Subcutaneous abdominal adipose tissue (tissue), 5 donors: ENCODE results near the gene MTPN.
A peak's percentile ranks its signal among the peaks of the same experiment; 100 is the strongest.

ENCODE experiments used
- H3K27ac ChIP-seq: one replicate; pipeline ENCODE4 v1.7.0; 2013; ENCODE audit warnings: low read depth, mild to moderate bottlenecking, inconsistent platforms, low read length, moderate library complexity
- H3K27me3 ChIP-seq, 5 donors: one replicate each; pipeline ENCODE4 v1.7.0; 2013; ENCODE audit warnings: low read length in 5 of 5, inconsistent platforms in 1 of 5; ENCODE audit not compliant: control insufficient read depth in 5 of 5, insufficient read depth in 4 of 5
- H3K36me3 ChIP-seq, 5 donors: one replicate each; pipeline ENCODE4 v1.7.0; 2013; ENCODE audit warnings: low read length in 5 of 5; ENCODE audit not compliant: control insufficient read depth in 5 of 5, insufficient read depth in 5 of 5
- H3K4me1 ChIP-seq, 5 donors: one replicate each; pipeline ENCODE4 v1.7.0; 2013; ENCODE audit warnings: low read length in 5 of 5, mild to moderate bottlenecking in 3 of 5, moderate library complexity in 1 of 5; ENCODE audit not compliant: control insufficient read depth in 5 of 5, insufficient read depth in 5 of 5
- H3K4me3 ChIP-seq, 5 donors: one replicate each; pipeline ENCODE4 v1.7.0; 2013; ENCODE audit warnings: low read length in 5 of 5, low read depth in 1 of 5
- H3K9ac ChIP-seq, 5 donors: one replicate each; pipeline ENCODE4 v1.7.0; 2013; ENCODE audit warnings: low read length in 5 of 5, mild to moderate bottlenecking in 4 of 5, moderate library complexity in 3 of 5
- H3K9me3 ChIP-seq, 5 donors: one replicate each; pipeline ENCODE4 v1.7.0; 2013; ENCODE audit warnings: low read length in 5 of 5; ENCODE audit not compliant: control insufficient read depth in 5 of 5
- donor health status: healthy.
- donor health status: healthy.
- donor health status: healthy.
- donor health status: healthy.
- donor health status: healthy.

The MTPN gene

DNA sequence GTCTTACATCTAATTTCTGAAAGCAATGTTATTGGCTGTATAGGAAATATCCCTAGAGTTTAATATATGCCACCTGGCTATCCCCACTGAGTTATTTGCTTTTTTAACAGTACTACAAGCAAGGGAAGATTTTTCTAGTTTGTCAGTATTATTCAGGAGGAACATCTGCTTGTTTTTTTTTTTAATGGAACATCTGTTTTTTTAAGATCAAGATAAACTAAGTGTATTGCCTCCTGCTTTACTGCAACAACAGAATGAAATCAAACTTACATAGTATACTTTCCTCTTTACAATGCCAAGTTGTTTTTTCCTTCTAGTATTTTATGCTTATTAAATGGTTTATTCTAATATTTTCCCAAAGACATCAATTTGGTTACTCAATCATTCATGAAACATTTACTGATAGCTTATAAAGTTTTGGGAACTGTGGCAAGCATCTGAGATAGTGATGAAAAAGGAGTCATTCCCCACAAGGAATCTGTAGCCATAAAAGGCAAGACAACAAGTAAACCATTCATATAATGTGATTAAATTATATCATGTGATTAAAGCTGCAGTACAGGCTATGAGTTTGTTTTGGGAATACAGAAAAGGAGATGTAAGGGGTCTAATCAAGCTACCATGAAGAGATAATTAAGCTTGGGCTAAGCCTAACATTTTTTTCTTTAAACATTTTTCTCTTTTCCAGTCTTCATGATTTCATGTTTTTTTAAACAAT is 17.4 kb downstream of the MTPN start:
- Histone ChIP-seq H3K9me3 (no peaks in the 10 kb centered on the region), H3K4me3 (no peak overlapping the region), H3K4me1 (peaks cover 0 to 11% (median 9%) of the 10 kb centered on the region in 5 donors), H3K9ac (no peak overlapping the region), H3K27ac (no peak overlapping the region), H3K36me3 (peaks cover 0 to 2% (median 0%) of the 10 kb centered on the region in 5 donors), H3K27me3 (no peaks in the 10 kb centered on the region)

DNA sequence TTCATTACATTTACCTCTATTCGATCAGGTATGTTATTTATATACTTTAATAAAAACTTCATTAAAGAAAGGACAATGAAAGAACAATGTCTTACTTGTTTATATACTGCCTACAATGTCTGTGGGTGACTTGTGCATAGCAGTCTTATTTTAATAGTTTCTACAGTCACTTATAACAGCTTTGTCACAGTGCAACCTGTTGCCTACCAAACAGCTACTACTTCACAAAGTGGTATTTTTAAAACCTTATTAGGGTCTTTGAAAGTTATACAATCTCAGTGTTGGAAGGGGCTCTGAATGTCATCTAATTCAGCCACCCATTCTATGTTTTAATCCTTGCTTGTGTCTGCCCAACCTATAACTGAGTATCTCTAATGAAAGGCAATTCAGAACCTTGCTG is 19.0 kb downstream of the MTPN start:
- no peaks in the 10 kb centered on the region for H3K9me3 ChIP-seq
- peaks cover 0 to 2% (median 0%) of the 10 kb centered on the region in 5 donors for H3K36me3 ChIP-seq
- no peak overlapping the region for H3K27ac ChIP-seq
- no peak overlapping the region for H3K9ac ChIP-seq
- no peak overlapping the region for H3K4me3 ChIP-seq
- peaks cover 0 to 4% (median 2%) of the 10 kb centered on the region in 5 donors for H3K4me1 ChIP-seq
- H3K27me3 ChIP-seq: no peaks in the 10 kb centered on the region

DNA sequence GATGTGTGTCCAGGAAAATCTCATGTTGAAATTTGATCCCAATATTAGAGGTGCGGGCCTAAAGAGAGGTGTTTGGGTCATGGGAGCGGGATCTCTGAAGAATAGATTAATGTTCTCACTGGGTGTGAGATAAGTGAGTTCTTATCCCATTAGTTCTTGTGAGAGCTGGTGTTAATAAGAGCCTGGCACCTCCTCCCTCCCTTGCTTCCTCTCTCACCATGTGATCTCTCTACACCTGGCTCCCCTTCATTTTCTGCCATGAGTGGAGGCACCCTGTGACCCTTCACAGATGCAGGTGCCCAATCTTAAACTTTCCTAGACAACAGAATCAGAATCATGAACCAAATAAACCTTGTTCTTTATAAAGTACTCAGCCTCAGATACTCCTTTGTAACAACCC is 19.5 kb downstream of the MTPN start:
- Histone ChIP-seq H3K36me3 (peaks cover 0 to 2% (median 0%) of the 10 kb centered on the region in 5 donors), H3K4me3 (no peak overlapping the region), H3K27me3 (no peaks in the 10 kb centered on the region), H3K4me1 (peaks cover 0 to 4% (median 0%) of the 10 kb centered on the region in 5 donors), H3K9ac (no peak overlapping the region), H3K9me3 (no peaks in the 10 kb centered on the region), H3K27ac (no peak overlapping the region)

DNA sequence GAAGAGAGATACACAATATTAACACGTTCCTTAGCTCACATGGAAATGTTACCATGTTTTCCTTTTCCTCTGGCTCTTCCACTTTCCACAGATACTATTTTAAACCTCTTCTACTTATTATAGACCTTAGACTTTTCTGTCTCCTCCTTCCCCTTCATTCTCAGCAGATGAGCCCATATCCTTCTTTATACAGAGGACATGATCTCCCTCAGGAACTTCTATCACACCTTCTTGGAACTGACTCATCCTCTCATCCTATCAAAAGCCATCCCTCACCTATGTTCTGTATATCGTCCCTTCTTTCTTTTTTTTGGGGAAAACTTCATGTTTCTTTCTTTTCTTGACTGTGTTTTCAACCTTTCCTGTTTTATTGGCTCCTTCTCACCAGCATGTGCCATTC is 20.8 kb downstream of the MTPN start:
- H3K27ac ChIP-seq: no peak overlapping the region
- no peaks in the 10 kb centered on the region for H3K27me3 ChIP-seq
- H3K9ac ChIP-seq: no peak overlapping the region
- H3K9me3 ChIP-seq: no peaks in the 10 kb centered on the region
- H3K36me3 ChIP-seq: peaks cover 0 to 2% (median 0%) of the 10 kb centered on the region in 5 donors
- no peak overlapping the region for H3K4me3 ChIP-seq
- H3K4me1 ChIP-seq: peaks cover 0 to 4% (median 0%) of the 10 kb centered on the region in 5 donors

DNA sequence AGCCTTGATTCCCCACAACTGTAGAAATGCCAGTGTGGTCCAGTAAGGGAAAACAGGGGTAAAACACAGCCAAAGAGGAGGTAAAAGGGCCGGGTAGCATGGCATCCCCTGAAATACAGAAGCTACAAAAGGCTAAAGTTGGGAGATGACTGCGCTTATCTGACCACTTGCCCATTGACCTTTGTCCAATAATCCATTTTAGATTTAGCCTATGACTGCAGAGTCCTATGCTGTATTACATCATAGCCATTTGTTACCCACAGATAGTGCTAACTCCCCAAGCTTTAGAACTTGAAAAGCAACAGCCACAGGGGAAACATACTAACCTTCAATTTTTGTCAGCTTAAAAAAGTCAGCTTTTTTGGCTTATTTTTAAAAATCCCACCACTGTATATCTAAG is 26.2 kb downstream of the MTPN start:
- Histone ChIP-seq H3K9ac (no peak overlapping the region), H3K36me3 (peaks cover 15 to 29% (median 23%) of the 10 kb centered on the region in 5 donors), H3K27me3 (no peaks in the 10 kb centered on the region), H3K9me3 (no peaks in the 10 kb centered on the region), H3K27ac (no peak overlapping the region), H3K4me1 (peaks cover 0 to 4% (median 0%) of the 10 kb centered on the region in 5 donors), H3K4me3 (no peak overlapping the region)

DNA sequence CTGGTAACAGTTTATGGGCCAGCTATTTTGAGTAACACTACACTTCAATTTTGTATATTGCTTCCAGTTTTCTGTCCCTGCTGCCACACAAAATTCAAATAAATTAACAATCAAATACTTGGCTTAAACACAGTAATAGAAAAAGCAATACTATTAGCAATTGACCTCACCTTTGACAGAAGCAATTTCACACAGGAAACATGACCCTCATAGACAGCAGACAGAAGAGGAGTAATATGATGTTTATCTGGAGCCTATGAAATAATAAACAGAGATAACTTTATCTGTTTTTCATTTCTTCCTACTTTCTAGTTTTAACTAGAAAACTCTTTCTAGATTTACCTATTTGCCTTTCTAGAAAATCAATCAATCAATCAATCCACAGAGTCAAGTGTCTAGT is 26.7 kb downstream of the MTPN start:
- Histone ChIP-seq H3K27me3 (no peaks in the 10 kb centered on the region), H3K9ac (peak overlapping the region in 1 of 5 donors; percentile 4), H3K36me3 (peaks cover 15 to 34% (median 23%) of the 10 kb centered on the region in 5 donors), H3K9me3 (no peaks in the 10 kb centered on the region), H3K4me1 (peaks cover 0 to 4% (median 0%) of the 10 kb centered on the region in 5 donors), H3K27ac (no peak overlapping the region), H3K4me3 (no peak overlapping the region)

DNA sequence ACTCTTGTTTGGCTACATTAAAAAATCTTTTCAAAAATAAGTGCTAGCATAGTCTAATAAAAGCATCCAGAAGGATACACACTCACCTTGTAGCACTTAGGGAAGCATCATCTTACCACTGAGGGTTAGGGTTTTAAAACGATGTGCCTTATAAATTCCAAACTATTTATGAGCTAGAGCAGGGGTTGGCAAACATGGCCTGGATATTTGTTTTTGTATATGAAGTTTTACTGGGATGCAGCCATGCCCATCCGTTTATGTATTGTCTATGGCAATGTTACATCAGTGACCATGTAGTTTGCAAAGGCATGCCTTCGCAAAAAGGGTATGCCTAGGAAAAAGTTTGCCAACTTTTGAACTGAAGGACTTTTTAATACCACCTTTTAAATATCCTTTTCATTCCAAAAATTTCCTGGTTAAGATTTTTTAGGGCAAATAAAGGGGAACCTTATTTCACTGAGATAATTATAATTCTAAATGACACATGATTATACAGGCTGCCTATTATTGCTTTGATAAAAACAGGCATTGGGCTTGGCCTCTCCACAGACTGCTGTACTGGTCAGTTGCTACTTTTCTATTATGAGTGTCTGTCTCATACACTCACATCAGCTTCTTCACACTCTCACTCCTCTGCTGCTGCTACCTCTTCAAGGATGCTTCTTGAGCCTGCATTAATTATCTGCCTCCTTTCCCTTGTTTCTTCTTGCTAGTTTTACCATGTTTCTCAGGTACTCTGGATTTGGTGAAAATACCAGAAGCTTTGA is 30.7 kb downstream of the MTPN start:
- H3K36me3 ChIP-seq: peaks cover 17 to 37% (median 27%) of the 10 kb centered on the region in 5 donors
- H3K4me1 ChIP-seq: peaks cover 0 to 4% (median 0%) of the 10 kb centered on the region in 5 donors
- no peak overlapping the region for H3K9ac ChIP-seq
- no peak overlapping the region for H3K27ac ChIP-seq
- no peaks in the 10 kb centered on the region for H3K27me3 ChIP-seq
- H3K9me3 ChIP-seq: no peaks in the 10 kb centered on the region
- no peak overlapping the region for H3K4me3 ChIP-seq

DNA sequence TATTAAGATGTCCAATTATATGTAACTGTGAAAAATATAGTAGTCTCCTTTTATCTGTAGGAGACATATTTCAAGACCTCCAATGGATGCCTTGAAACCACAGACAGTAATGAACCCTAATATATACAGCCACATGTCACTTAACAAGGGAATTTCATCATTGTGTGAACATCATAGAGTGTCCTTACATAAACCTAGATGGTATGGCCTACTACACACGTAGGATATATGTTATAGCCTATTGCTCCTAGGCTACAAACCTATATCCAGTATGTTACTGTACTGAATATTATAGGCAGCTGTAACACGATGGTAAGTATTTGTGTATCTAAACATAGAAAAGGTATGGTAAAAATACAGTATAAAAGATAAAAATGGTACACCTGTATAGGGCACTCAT is 32.4 kb downstream of the MTPN start:
- H3K4me3 ChIP-seq: no peak overlapping the region
- H3K27ac ChIP-seq: no peak overlapping the region
- H3K9ac ChIP-seq: no peak overlapping the region
- H3K9me3 ChIP-seq: no peaks in the 10 kb centered on the region
- no peaks in the 10 kb centered on the region for H3K4me1 ChIP-seq
- H3K36me3 ChIP-seq: peaks cover 6 to 19% (median 14%) of the 10 kb centered on the region in 5 donors
- no peaks in the 10 kb centered on the region for H3K27me3 ChIP-seq

DNA sequence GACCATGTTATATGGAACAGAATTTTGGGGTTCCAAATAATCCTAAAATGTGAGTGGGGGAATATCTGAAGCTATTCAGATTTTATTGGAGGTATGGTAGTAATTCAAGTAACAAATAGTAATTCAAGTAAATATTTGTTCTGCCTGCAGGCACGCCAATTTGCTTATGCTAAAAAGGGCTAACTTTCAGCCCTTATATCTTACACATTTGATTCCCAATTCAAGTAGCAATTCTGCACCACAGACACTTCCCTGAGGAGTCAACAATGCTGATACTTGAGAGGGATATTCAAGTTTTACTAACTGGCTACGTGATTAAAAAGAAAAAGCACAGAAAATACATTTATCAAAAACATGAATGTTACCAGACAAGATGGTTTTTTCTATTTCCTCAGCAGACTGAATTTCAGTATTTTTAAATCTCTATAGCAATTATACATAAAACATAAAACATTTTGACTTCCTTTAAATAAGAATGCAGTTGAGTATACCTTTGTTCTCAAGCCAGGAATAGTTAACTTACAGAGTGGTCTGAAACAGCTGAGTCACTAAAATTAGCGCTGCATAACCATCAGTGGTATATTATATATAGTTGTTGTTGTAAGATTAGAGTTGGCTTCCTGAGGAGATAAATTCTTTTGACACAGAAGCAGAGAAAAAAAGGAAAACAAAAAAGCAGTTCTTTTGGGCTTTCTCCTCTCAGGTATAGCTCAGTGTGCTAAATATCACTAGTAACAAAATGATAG is 33.9 kb downstream of the MTPN start:
- Histone ChIP-seq H3K4me1 (peaks cover 0 to 8% (median 3%) of the 10 kb centered on the region in 5 donors), H3K9me3 (no peaks in the 10 kb centered on the region), H3K27me3 (no peaks in the 10 kb centered on the region), H3K4me3 (no peak overlapping the region), H3K36me3 (peaks cover 2 to 11% (median 6%) of the 10 kb centered on the region in 5 donors), H3K27ac (no peak overlapping the region), H3K9ac (no peak overlapping the region)
